Activated T-helper 1 cell treated with anti-CD3 and anti-CD28 coated beads, Interleukin-12 subunit alpha, Interleukin-12 subunit beta, Interleukin-2, Interleukin-4 antibody, amounts not matched to agents 30 ng/mL and 10 ng/mL and 1 ng/mL, durations not matched to agents 14 hours and 24 hours and 36 hours (primary cell): ENCODE measurements around the gene MADD. TPM values are rescaled to one million over a fixed set of nuclear protein-coding genes. Genes with fewer than 3 reads are reported as not detected.

Experiments used
- DNase-seq: peaks from one replicate; pipeline ENCODE4 v3.0.0; 2021; ENCODE audit warnings: low spot score
- H3K27ac Mint-ChIP-seq: one replicate; pipeline ENCODE4 v1.8.0; 2021; ENCODE audit warnings: mild to moderate bottlenecking, mixed read lengths
- H3K27me3 Mint-ChIP-seq: one replicate; pipeline ENCODE4 v1.8.0; 2022; ENCODE audit warnings: mild to moderate bottlenecking, moderate library complexity, mixed read lengths; ENCODE audit not compliant: insufficient read depth
- H3K36me3 Mint-ChIP-seq: one replicate; pipeline ENCODE4 v1.8.0; 2021; ENCODE audit warnings: low read depth, mixed read lengths
- H3K4me1 Mint-ChIP-seq: one replicate; pipeline ENCODE4 v1.8.0; 2021; ENCODE audit warnings: low read depth, mixed read lengths
- H3K4me3 Mint-ChIP-seq: one replicate; pipeline ENCODE4 v1.8.0; 2021; ENCODE audit warnings: mild to moderate bottlenecking, moderate library complexity, mixed read lengths
- H3K9me3 Mint-ChIP-seq: one replicate; pipeline ENCODE4 v1.8.0; 2021; ENCODE audit warnings: mixed read lengths
- intact Hi-C: fragments of 100-400 bp; cut with micrococcal nuclease; formaldehyde crosslinking; loops from one replicate; pipeline ENCODE4 v1.15.1; 2024
- total RNA-seq: library from RNA; stranded (reverse); gene quantifications from 2 replicates; pipeline ENCODE4 v1.2.3, GENCODE V29; 2022

The MADD gene
- total RNA-seq, 1 donor from 2014 or later: 75.9 TPM

GRCh38 chr11:47342036-47342803 is 72.3 kb downstream of the MADD start:
- no peak for DNase-seq
- H3K9me3 Mint-ChIP-seq: no peaks in the 10 kb centered on the region
- no peaks in the 10 kb centered on the region for H3K4me1 Mint-ChIP-seq
- no peak overlapping the region for H3K4me3 Mint-ChIP-seq
- no peak overlapping the region for H3K27ac Mint-ChIP-seq
- intact Hi-C loops: no loop called here
- H3K27me3 Mint-ChIP-seq: no peaks in the 10 kb centered on the region
- no peaks in the 10 kb centered on the region for H3K36me3 Mint-ChIP-seq

GRCh38 chr11:47342854-47343253 is 72.9 kb downstream of the MADD start:
- intact Hi-C loops: no loop called here
- Mint-ChIP-seq H3K27ac (no peak overlapping the region), H3K36me3 (no peaks in the 10 kb centered on the region), H3K27me3 (no peaks in the 10 kb centered on the region), H3K4me3 (no peak overlapping the region), H3K4me1 (no peaks in the 10 kb centered on the region), H3K9me3 (no peaks in the 10 kb centered on the region)
- no peak for DNase-seq

- no peaks in the 10 kb centered on the region for H3K36me3 Mint-ChIP-seq
- H3K4me1 Mint-ChIP-seq: no peaks in the 10 kb centered on the region
- no peak overlapping the region for H3K4me3 Mint-ChIP-seq
- DNase-seq: no peak
- H3K9me3 Mint-ChIP-seq: no peaks in the 10 kb centered on the region
- intact Hi-C loops: no loop called here
- H3K27me3 Mint-ChIP-seq: no peaks in the 10 kb centered on the region
- H3K27ac Mint-ChIP-seq: no peak overlapping the region
Measured at GRCh38 chr11:47345890-47346563, 76.1 kb downstream of the MADD start.

GRCh38 chr11:47347137-47347536 is 77.2 kb downstream of the MADD start:
- DNase-seq: no peak
- no peaks in the 10 kb centered on the region for H3K9me3 Mint-ChIP-seq
- no peaks in the 10 kb centered on the region for H3K27me3 Mint-ChIP-seq
- intact Hi-C loops: no loop called here
- H3K36me3 Mint-ChIP-seq: no peaks in the 10 kb centered on the region
- no peaks in the 10 kb centered on the region for H3K4me1 Mint-ChIP-seq
- no peak overlapping the region for H3K27ac Mint-ChIP-seq
- no peak overlapping the region for H3K4me3 Mint-ChIP-seq

- Mint-ChIP-seq H3K4me1 (no peaks in the 10 kb centered on the region), H3K4me3 (no peak overlapping the region), H3K27me3 (no peaks in the 10 kb centered on the region), H3K27ac (no peak overlapping the region), H3K36me3 (no peaks in the 10 kb centered on the region), H3K9me3 (no peaks in the 10 kb centered on the region)
- DNase-seq: no peak
- intact Hi-C loops: no loop called here
Measured at GRCh38 chr11:47348131-47348802, 78.3 kb downstream of the MADD start.

- DNase-seq: no peak
- Mint-ChIP-seq H3K27ac (no peak overlapping the region), H3K36me3 (no peaks in the 10 kb centered on the region), H3K4me1 (no peaks in the 10 kb centered on the region), H3K27me3 (no peaks in the 10 kb centered on the region), H3K9me3 (no peaks in the 10 kb centered on the region), H3K4me3 (no peak overlapping the region)
- intact Hi-C loops: no loop called here
Measured at GRCh38 chr11:47348859-47349258, 78.9 kb downstream of the MADD start.

GRCh38 chr11:47349521-47350095 is 79.7 kb downstream of the MADD start:
- intact Hi-C loops: no loop called here
- Mint-ChIP-seq H3K4me1 (no peaks in the 10 kb centered on the region), H3K27ac (no peak overlapping the region), H3K27me3 (no peaks in the 10 kb centered on the region), H3K9me3 (no peaks in the 10 kb centered on the region), H3K4me3 (no peak overlapping the region), H3K36me3 (no peaks in the 10 kb centered on the region)
- DNase-seq: no peak

- Mint-ChIP-seq H3K4me1 (no peaks in the 10 kb centered on the region), H3K4me3 (no peak overlapping the region), H3K36me3 (no peaks in the 10 kb centered on the region), H3K27ac (no peak overlapping the region), H3K9me3 (no peaks in the 10 kb centered on the region), H3K27me3 (no peaks in the 10 kb centered on the region)
- intact Hi-C loops: no loop called here
- no peak for DNase-seq
Measured at GRCh38 chr11:47350315-47350714, 80.4 kb downstream of the MADD start.

GRCh38 chr11:47351156-47352126 is 81.5 kb downstream of the MADD start:
- no peaks in the 10 kb centered on the region for H3K9me3 Mint-ChIP-seq
- no peaks in the 10 kb centered on the region for H3K27me3 Mint-ChIP-seq
- H3K27ac Mint-ChIP-seq: no peak overlapping the region

GRCh38 chr11:47352556-47352955 is 82.6 kb downstream of the MADD start, which contains the start of gene MYBPC3:
TSS of gene MYBPC3 (minus strand) at chr11:47352702. CDS start at chr11:47352647, 55 bp downstream.
- Mint-ChIP-seq H3K27ac (no peak within 1 kb of the TSS), H3K9me3 (no peaks in the 10 kb centered on the region), H3K27me3 (no peaks in the 10 kb centered on the region), H3K4me1 (no peaks in the 10 kb centered on the region), H3K4me3 (no peak within 1 kb of the TSS), H3K36me3 (no peaks in the 10 kb centered on the region)
- DNase-seq: no peak
- intact Hi-C loops: no loop called here

More at GRCh38 chr11:47351156-47352126, 81.5 kb downstream of the MADD start:
- no peaks in the 10 kb centered on the region for H3K36me3 Mint-ChIP-seq
- H3K4me1 Mint-ChIP-seq: no peaks in the 10 kb centered on the region
- no peak for DNase-seq
- intact Hi-C loops: no loop called here
- no peak overlapping the region for H3K4me3 Mint-ChIP-seq

- H3K36me3 Mint-ChIP-seq: no peaks in the 10 kb centered on the region
- no peaks in the 10 kb centered on the region for H3K9me3 Mint-ChIP-seq
- intact Hi-C loops: no loop called here
- DNase-seq: no peak
- peaks cover 1% of the 10 kb centered on the region for H3K4me1 Mint-ChIP-seq
- no peaks in the 10 kb centered on the region for H3K27me3 Mint-ChIP-seq
- no peak overlapping the region for H3K4me3 Mint-ChIP-seq
- no peak overlapping the region for H3K27ac Mint-ChIP-seq
Measured at GRCh38 chr11:47353978-47354774, 84.2 kb downstream of the MADD start.
